A549 treated with GW870086 at 1 μM for 4 hours (cell line): ENCODE measurements around the gene ILDR1. TPM values are rescaled to one million over a fixed set of nuclear protein-coding genes. Genes with fewer than 3 reads are reported as not detected.

Experiments
- total RNA-seq: library from RNA; stranded (reverse); fragments of 200-300 nt; extraction: Qiagen RNA extraction; gene quantifications from 5 replicates; pipeline ENCODE4 v1.2.3, GENCODE V29; 2022; ENCODE audit warnings: low read depth

The ILDR1 gene
- total RNA-seq, result not detected in 5 replicates

GRCh38 chr3:122021811-122022401, at the start of gene ILDR1:
Gene ILDR1, minus strand, starts transcription at chr3:122022247. Its CDS starts 170 bp downstream, at chr3:122022077.

GRCh38 chr3:122055215-122055614, 33.2 kb upstream of the ILDR1 start, which contains the start of gene CD86:
Gene CD86, plus strand, starts transcription at chr3:122055362. Its CDS starts 128 bp downstream, at chr3:122055490.

Other genes starting within 250 kb of the ILDR1 start
- 9.6 to 12.4 TPM (median 11.2 TPM) in 5 replicates for gene IQCB1, start 187.2 kb downstream of the ILDR1 start, total RNA-seq
- 1.5 to 2.9 TPM (median 2.1 TPM) in 5 replicates for gene EAF2, start 187.0 kb downstream of the ILDR1 start, total RNA-seq
- gene SLC15A2, start 127.8 kb downstream of the ILDR1 start, total RNA-seq, result 0.09 to 0.97 TPM (median 0.19 TPM) in 5 replicates
- 0.10 TPM in 1 of 5 replicates, not detected in the others for gene CD86, start 33.1 kb upstream of the ILDR1 start, total RNA-seq
- gene CASR, start 161.4 kb upstream of the ILDR1 start, total RNA-seq, result not detected in 5 replicates